Measurements from ENCODE around the gene TRAFD1. TPM values are rescaled to one million over a fixed set of nuclear protein-coding genes. Genes with fewer than 3 reads are reported as not detected.
A peak's percentile ranks its signal among the peaks of the same experiment; 100 is the strongest.

The TRAFD1 gene
- total and polyA plus RNA-seq, 2 of the 8 experiments (the other 6 are each of a cell fraction or from before 2014, with no cell fraction given) = 18.1 to 33.1 TPM

- ChIA-PET POLR2A (ENCODE audit: partially characterized antibody) (interaction anchor here (1.0 to 9.6 kb wide), 3 partner anchors 13 to 20 kb away, joined by 5 to 90 read pairs (median 5); partner anchors contain the start of gene TRAFD1), CTCF (ENCODE audit: partially characterized antibody) (interaction anchor here (0.6 to 1.0 kb wide), 2 partner anchors 17 to 22 kb away, joined by 3 read pairs; no protein-coding TSS in a partner anchor)
- peaks cover 8% of the 10 kb centered on the region; the same call in 1 of the 2 replicates for H3K23me2 ChIP-seq (ENCODE audit: low read depth, low read length)
- no peak overlapping the region for H2BK5ac ChIP-seq (ENCODE audit: low read depth, low read length)
- H3K4me2 ChIP-seq (ENCODE audit: insufficient read depth in 1 of 2, low read depth in 2 of 2, low read length in 2 of 2) = peak overlapping the region; percentile 32 to 43
- no peak overlapping the region for H3K4ac ChIP-seq (replicated peaks; ENCODE audit: insufficient read length, low read depth, low read length)
- no peak overlapping the region for H2BK12ac ChIP-seq (ENCODE audit: low read depth, low read length)
- H3K23ac ChIP-seq (ENCODE audit: insufficient read length) = no peak overlapping the region
- H2AFZ ChIP-seq (ENCODE audit: low read length) = no peak overlapping the region
- H3K27ac ChIP-seq (ENCODE audit: low read depth, low read length) = no peak overlapping the region
- TF ChIP-seq MAFK (IDR thresholded peaks at IDR 0.05; ENCODE audit: low read depth, low read length) (peak; percentile 84), POLR2A (IDR thresholded peaks at IDR 0.05; ENCODE audit: control extremely low read depth in 1 of 2, low read depth in 2 of 2, low read length in 2 of 2) (0 out of 3 replicates have a peak, but pooled peaks of 1 of the 2 experiments have one; percentile 30), SAP30 (IDR thresholded peaks at IDR 0.05; ENCODE audit: insufficient read depth, insufficient replicate concordance, low read length) (no peak)
- no peak for DNase-seq (ENCODE audit: low read depth in 1 of 2, low spot score in 2 of 2)
- no peak overlapping the region for H2AK5ac ChIP-seq (ENCODE audit: low read depth, low read length)
- FAIRE-seq = no peak
- WGBS, 2 experiments (ENCODE audit: extremely low coverage in 1 of 2, insufficient coverage in 1 of 2, insufficient read length in 1 of 2, insufficient replicate concordance in 2 of 2, low coverage in 1 of 2, low lambda C conversion rate in 2 of 2, missing lambda C conversion rate in 1 of 2) = 86% methylated on average over 8 of the region's 8 CpGs; no CpG with 5 or more reads in 1 of the 2 experiments
- H3K4me3 ChIP-seq (ENCODE audit: extremely low read depth in 1 of 4, insufficient read depth in 2 of 4, low read depth in 3 of 4, low read length in 4 of 4) = no peak overlapping the region
- H2BK15ac ChIP-seq (ENCODE audit: low read length) = no peak overlapping the region
- no peak overlapping the region for H4K91ac ChIP-seq (replicated peaks; ENCODE audit: insufficient read length, low read length)
- no peak overlapping the region for H3K18ac ChIP-seq (ENCODE audit: extremely low read depth, low read length)
- H4K8ac ChIP-seq (ENCODE audit: extremely low read depth, insufficient read depth, low read length) = no peak overlapping the region
- H3K79me1 ChIP-seq (ENCODE audit: low read depth, low read length) = peaks cover 2% of the 10 kb centered on the region; the same call in 1 of the 2 replicates
- no peak overlapping the region; a peak in 1 of 7 replicates for H3K9ac ChIP-seq (replicated peaks in 1 of 4; ENCODE audit: extremely low read depth in 1 of 4, low read depth in 3 of 4, low read length in 3 of 4)
- H4K5ac ChIP-seq (ENCODE audit: insufficient read length, low read depth, low read length) = no peak overlapping the region
- H3K79me2 ChIP-seq (ENCODE audit: control insufficient read depth in 1 of 2, insufficient read depth in 2 of 2, low read length in 2 of 2) = peaks cover 50 to 98% of the 10 kb centered on the region in 2 experiments
- no peaks in the 10 kb centered on the region for H3K27me3 ChIP-seq (replicated peaks in 1 of 4; ENCODE audit: control insufficient read depth in 3 of 4, extremely low read depth in 1 of 4, insufficient read depth in 3 of 4, low read length in 3 of 4)
- H3K9me3 ChIP-seq (ENCODE audit: insufficient read depth in 2 of 2, low read depth in 1 of 2, low read length in 1 of 2) = no peaks in the 10 kb centered on the region
- no peak overlapping the region for H2BK20ac ChIP-seq (ENCODE audit: low read length)
- peaks cover 16 to 21% of the 10 kb centered on the region in 2 experiments for H4K20me1 ChIP-seq (replicated peaks in 1 of 2; ENCODE audit: control insufficient read depth in 1 of 2, insufficient read depth in 2 of 2, low read length in 2 of 2)
- peaks cover 2 to 12% (median 3%) of the 10 kb centered on the region in 4 experiments; a peak in 4 of 7 replicates for H3K4me1 ChIP-seq (replicated peaks in 1 of 4; ENCODE audit: control insufficient read depth in 3 of 4, insufficient read depth in 4 of 4, low read length in 3 of 4)
- H3K56ac ChIP-seq (replicated peaks; ENCODE audit: insufficient read length, low read depth, low read length) = no peak overlapping the region
- peaks cover 0 to 29% (median 14%) of the 10 kb centered on the region in 4 experiments; a peak in 5 of 8 replicates for H3K36me3 ChIP-seq (ENCODE audit: control insufficient read depth in 2 of 4, insufficient read depth in 4 of 4, low read length in 3 of 4)
- H2BK120ac ChIP-seq (replicated peaks; ENCODE audit: low read depth, low read length) = no peak overlapping the region
- no peak overlapping the region for H3K14ac ChIP-seq (ENCODE audit: insufficient read length)
These were observed 21.4 kb upstream of the TRAFD1 start for GRCh38 chr12:112103758-112104503.

All from H1 (cell line).